ENCODE measurements around the gene LBH. TPM values are rescaled to one million over a fixed set of nuclear protein-coding genes. Genes with fewer than 3 reads are reported as not detected.

LBH gene
- total and polyA plus RNA-seq, 11 donors: 54.2 to 226 (median 166) TPM

DNA sequence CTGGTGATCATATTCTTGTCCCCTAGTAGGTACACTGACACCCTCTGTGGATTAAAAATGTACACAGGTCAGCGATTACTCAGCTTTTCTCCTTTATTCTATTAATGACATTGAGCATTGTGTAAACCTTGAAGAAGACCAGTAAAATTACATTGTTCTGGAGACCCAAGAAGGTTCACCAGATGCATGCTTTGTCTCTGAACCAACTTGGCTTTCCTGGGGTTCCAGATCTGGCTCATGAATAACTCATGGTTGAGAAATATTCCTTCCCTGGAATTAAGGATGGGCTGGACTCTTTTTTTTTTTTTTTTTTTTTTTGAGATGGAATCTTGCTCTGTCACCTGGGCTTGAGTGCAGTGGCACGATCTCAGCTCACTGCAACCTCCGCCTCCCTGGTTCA, 11.9 kb downstream of the LBH start:
- TF ChIP-seq, protein P1, sequence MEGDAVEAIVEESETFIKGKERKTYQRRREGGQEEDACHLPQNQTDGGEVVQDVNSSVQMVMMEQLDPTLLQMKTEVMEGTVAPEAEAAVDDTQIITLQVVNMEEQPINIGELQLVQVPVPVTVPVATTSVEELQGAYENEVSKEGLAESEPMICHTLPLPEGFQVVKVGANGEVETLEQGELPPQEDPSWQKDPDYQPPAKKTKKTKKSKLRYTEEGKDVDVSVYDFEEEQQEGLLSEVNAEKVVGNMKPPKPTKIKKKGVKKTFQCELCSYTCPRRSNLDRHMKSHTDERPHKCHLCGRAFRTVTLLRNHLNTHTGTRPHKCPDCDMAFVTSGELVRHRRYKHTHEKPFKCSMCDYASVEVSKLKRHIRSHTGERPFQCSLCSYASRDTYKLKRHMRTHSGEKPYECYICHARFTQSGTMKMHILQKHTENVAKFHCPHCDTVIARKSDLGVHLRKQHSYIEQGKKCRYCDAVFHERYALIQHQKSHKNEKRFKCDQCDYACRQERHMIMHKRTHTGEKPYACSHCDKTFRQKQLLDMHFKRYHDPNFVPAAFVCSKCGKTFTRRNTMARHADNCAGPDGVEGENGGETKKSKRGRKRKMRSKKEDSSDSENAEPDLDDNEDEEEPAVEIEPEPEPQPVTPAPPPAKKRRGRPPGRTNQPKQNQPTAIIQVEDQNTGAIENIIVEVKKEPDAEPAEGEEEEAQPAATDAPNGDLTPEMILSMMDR (IDR thresholded peaks at IDR 0.05): no peak
- no peak for TF ChIP-seq POLR2A (IDR thresholded peaks at IDR 0.05)
- Histone ChIP-seq H3K27me3 (no peaks in the 10 kb centered on the region), H3K36me3 (peaks cover 0 to 72% (median 19%) of the 10 kb centered on the region in 9 donors), H3K27ac (peak overlapping the region in 2 of 12 donors; percentile 6), H3K4me3 (no peak overlapping the region), H3K4me1 (peaks cover 11 to 93% (median 59%) of the 10 kb centered on the region in 12 donors), H3K9me3 (no peaks in the 10 kb centered on the region)
- intact Hi-C loops (cut with DNase I): loop anchor here in 1 of 10 donors (5.0 kb wide), 1 partner anchor 164 kb away; no protein-coding TSS in a partner anchor
- DNase-seq: no peak
- 75 to 87% (median 80%) methylated on average over 3 of the region's 3 CpGs for WGBS, 4 donors
- no peak for ATAC-seq

DNA sequence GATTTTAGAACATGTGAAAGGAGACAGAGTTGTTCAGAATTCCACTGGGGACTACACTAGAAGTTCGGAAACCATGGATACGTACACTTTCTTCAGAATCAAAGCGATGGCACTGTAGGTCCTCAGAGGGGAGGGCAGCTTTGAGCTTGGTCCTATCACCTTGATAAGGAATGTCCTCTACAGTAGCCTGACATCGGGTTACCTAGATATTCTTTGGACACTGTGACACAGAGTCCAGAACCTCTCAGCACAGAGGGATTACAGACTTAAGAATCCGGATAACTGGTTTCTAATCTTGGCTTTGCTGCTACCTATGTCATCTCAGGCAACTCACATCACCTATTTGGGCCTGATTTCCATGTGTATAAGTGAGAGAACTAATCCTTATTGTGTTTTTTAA, 14.0 kb downstream of the LBH start:
- no peaks in the 10 kb centered on the region for H3K9me3 ChIP-seq
- H3K27me3 ChIP-seq: no peaks in the 10 kb centered on the region
- ATAC-seq (peak in 3 of 4 donors; percentile 57 to 65 (median 59)), DNase-seq (no peak)
- H3K27ac ChIP-seq: peak overlapping the region in 6 of 12 donors; percentile 12 to 36 (median 24)
- no peak overlapping the region for H3K4me3 ChIP-seq
- TF ChIP-seq POLR2A (IDR thresholded peaks at IDR 0.05): no peak
- TF ChIP-seq, protein P1 (IDR thresholded peaks at IDR 0.05): no peak
- H3K4me1 ChIP-seq: peaks cover 11 to 95% (median 57%) of the 10 kb centered on the region in 12 donors
- peaks cover 0 to 56% (median 11%) of the 10 kb centered on the region in 9 donors for H3K36me3 ChIP-seq
- 49 to 66% (median 56%) methylated on average over 5 of the region's 5 CpGs for WGBS, 4 donors
- intact Hi-C loops (cut with DNase I): no loop called here

DNA sequence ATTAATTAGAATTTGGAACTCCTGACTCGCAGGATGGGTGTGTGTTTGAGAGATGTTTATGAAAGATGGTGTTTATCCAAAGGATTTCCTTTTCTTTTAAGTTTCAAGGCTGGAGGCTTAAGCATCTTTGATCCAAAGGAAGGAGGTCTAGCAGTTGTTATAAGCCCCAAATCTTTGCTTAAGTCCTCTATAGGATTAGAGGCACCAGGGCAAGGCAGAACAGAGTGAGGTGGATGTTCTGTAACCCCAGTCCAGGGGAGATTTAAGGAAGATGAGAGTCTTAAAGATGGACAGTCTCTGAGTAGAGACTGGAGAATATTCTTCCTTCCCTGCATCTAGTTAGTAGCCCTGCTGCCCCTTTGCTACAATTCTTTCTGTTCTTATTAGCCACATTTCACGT, 17.5 kb downstream of the LBH start:
- intact Hi-C loops (cut with DNase I): no loop called here
- Histone ChIP-seq H3K27ac (peak overlapping the region in 3 of 12 donors; percentile 33 to 78 (median 59)), H3K27me3 (no peaks in the 10 kb centered on the region), H3K4me3 (no peak overlapping the region), H3K4me1 (peaks cover 15 to 97% (median 70%) of the 10 kb centered on the region in 12 donors), H3K9me3 (no peaks in the 10 kb centered on the region), H3K36me3 (peaks cover 0 to 29% (median 0%) of the 10 kb centered on the region in 9 donors)
- 41 to 47% (median 45%) methylated on average over 2 of the region's 2 CpGs for WGBS, 4 donors
- DNase-seq: no peak
- no peak for ATAC-seq
- TF ChIP-seq POLR2A (IDR thresholded peaks at IDR 0.05): no peak
- TF ChIP-seq, protein P1 (IDR thresholded peaks at IDR 0.05): no peak

DNA sequence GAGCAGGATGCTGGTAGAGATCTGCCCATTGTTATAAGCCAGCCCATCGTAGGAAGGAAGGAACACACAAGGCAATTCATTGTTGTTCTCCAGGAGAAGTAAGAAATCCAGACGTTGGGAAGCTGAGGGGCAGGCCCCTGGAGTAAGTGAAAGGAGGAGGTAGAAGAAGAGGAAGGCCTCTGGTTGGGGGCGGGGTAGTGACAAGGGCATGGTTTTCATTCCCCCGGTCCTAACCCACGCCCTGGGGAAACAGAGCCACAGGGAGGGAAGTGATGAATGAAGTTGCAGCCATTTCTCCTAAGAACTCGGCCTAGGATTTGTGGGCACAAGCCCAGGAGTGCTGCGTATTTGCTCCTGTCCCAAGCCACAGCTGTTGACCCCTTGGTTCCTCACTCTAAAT, 18.0 kb downstream of the LBH start:
- H3K36me3 ChIP-seq: peaks cover 0 to 24% (median 0%) of the 10 kb centered on the region in 9 donors
- H3K4me1 ChIP-seq: peaks cover 17 to 99% (median 71%) of the 10 kb centered on the region in 12 donors
- no peaks in the 10 kb centered on the region for H3K27me3 ChIP-seq
- ATAC-seq (no peak), DNase-seq (no peak)
- no peak overlapping the region for H3K4me3 ChIP-seq
- intact Hi-C loops (cut with DNase I): no loop called here
- peak overlapping the region in 8 of 12 donors; percentile 2 to 78 (median 31) for H3K27ac ChIP-seq
- no peaks in the 10 kb centered on the region for H3K9me3 ChIP-seq
- 39 to 46% (median 41%) methylated on average over 6 to 7 of the region's 7 CpGs for whole genome bisulfite sequencing, 4 donors
- TF ChIP-seq, protein P1 (IDR thresholded peaks at IDR 0.05): no peak
- no peak for TF ChIP-seq POLR2A (IDR thresholded peaks at IDR 0.05)
